Cerebellar cortex (tissue), 1 donor: ENCODE results near the gene BICDL2.
A peak's percentile ranks its signal among the peaks of the same experiment; 100 is the strongest.

Source experiments
- DNase-seq: peaks from one replicate; pipeline ENCODE4 v3.0.0-alpha.2; 2015; ENCODE audit warnings: low spot score

BICDL2 gene

DNA sequence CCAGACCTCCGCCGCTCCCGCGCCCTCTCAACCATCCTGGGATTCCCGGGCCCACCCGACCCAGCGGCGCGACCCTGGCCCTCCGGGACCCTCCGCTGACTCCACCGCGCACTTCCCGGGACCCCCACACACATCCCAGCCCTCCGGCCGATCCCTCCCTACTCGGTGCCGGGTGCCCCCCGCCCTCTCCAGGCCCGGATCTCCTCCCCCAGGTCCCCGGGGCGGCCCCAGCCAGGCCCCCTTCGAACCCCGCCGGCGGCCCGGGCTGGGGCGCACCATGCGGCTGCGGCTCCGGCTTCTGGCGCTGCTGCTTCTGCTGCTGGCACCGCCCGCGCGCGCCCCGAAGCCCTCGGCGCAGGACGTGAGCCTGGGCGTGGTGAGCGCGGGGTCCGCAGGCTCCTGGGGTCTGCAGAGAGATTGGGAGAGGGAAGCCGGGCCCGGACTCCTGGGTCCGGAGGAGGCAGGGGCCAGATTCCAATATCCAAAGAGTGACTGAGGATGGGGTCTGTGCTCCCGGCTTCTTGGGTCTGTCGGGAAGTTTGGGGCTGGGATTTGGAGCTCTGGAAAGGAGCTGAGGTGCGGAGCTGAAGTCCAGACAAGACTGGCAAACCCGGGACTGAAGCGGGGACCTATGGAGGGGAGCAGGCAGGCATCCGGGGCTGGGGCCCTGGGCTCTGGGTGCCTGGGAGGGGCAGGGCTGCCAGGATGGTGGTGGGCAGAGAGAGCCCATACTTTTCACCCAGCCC is 10.1 kb upstream of the BICDL2 start:
- DNase-seq, result no peak

DNA sequence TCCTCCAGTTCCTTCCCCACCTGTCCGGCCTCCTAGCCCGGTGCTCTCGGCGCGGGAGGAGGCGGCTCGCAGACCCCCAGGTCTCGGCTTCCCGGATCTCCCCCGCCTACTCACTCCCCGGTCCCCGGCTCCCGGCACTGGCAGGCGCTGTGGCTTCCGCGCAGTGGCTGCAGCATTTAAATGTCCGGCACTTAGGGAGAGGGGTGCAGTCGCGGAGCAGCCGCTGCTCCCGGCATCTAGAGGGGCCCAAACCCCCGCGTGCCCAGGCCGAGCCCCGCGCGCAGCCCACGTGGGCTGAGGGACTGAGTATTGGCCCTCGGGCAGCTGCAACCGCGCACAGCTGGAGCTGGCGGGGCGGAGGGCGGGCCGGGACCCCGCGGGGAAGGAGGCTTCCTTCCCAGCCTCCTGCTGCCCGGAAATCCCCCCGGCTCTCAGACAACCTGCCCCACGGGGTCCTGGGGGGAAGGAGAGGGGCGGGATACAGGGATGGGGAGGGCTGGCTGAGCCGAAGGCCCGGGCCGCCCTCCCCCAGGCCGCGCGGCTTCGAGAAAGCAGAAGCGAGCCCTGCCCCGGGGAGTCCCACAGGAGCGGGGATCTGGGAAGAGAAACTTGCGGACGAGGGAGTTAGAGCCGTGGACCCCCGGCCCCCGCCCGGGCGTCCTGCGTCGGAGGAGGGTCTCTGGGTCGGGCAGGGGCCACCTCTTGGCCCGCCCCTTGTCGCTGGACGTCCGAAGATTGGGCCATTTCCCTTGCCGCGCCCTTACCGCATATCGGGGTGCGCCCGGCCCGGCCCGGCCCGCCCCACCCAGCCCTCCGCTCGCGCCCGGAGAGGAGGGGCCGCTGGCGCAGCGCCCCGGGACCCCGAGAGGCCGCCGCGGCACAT is 9.3 kb upstream of the BICDL2 start, which contains the start of gene MMP25:
Gene MMP25 (plus strand): TSS at position 804 of the 883 bp plus-strand sequence. CDS start 357 bp downstream, outside the sequence.
- DNase-seq, result no peak

DNA sequence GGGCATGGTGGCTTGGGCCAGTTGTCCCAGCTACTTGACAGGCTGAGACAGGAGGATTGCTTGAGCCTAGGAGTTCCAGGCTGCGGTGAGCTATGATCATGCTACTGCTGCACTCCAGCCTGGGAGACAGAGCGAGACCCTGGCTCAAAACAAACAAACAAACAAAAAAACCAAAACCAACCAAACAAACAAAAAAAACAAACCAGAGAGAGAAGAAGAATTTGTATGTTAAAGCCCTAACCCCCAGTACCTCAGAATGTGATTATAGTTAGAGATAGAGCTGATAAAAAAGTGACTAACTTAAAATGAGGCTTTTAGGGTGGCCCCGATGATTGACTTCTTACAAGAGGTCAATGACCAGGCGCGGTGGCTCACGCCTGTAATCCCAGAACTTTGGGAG is 8.0 kb upstream of the BICDL2 start:
- no peak for DNase-seq

DNA sequence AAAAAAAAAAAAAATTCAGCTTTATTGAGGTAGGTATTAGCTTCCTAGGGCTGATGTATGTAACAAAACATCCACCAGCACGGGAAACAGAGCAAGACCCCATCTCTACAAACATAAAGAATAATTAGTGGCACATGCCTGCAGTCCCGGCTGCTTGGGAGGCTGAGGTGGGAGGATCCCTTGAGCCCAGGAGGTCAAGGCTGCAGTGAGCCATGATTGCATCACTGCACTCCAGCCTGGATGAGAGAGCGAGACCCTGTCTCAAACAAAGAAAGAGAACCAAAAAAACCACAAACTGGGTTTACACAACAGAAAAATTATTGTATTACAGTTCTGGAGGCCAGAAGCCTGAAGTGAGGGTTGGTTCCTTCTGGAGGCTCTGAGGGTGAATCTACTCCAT is 5.6 kb upstream of the BICDL2 start:
- DNase-seq, result no peak

DNA sequence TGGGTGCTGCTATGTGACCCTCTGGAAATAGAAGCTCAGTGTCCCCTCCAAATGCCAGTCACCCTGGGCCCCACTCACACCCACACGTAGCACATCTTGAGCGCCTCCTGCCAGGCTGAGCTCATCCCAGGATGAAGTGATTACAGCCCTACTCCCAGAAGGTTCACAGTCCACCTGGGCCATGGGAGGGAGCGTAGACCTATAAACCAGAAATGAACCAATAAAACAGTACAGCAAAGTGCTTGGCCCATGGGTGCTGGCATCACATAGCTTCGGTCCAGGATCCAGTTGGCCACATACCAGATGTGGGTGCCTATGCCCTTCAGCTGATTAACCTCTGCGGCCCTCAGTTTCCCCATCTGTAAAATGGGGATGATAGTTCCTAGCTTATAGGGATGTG is 2.2 kb upstream of the BICDL2 start:
- DNase-seq, result no peak

DNA sequence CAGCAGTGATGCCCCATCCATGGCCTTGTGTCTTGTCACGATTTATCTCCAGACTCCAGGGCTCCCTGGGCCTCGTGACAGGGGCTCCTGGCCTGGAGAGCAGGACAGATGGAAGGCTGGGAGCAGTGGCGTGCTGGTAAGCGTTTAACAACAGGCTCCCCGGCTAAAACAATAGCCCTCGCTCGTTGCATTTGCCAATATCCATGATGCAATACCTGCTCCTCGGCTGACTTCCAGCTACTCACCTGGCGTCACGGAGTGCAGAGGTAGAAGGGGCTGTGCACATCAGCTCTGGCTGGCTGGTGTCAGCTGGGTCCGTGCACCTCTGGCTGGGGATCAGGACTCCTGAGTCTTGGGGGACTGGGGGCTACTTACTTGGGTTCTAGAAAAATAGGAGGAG is 1.5 kb upstream of the BICDL2 start:
- DNase-seq, result no peak

DNA sequence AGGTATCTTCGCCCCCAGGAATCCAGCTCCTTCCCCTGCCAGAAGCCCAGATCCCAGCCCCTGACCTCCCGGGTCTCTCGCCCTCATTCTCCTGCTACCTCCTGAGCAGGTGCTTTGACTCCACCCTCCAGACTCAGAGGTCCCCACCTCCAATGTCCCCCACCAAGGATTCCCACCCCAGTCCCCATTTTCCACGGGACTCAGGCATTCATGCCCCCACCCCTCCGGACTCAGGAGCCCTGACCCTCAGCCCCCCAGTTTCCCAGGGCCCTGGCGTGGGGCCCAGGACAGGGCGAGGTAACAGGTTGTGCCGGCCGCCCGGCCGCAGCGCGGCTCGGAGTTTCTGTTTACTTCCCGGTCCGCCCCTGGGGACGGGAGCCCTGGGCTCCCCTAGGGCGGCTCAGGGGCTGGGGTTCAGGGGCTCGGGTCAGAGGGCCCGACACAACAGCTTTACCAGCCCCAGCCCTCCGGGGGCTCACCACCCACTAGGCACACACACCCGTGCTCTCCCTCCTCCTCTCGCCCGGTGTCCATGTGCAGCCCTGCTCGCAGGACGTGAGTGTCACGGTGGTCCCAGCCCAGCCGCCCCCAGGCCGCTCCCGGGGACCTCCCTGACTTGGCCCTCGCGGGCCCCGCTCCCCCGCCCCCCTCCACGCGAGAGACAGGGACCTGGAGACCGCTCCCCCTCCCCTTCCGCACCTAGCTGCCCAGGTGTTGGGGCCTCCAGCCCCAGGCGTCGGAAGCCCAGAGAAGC is 595 bp downstream of the BICDL2 start:
- no peak for DNase-seq

DNA sequence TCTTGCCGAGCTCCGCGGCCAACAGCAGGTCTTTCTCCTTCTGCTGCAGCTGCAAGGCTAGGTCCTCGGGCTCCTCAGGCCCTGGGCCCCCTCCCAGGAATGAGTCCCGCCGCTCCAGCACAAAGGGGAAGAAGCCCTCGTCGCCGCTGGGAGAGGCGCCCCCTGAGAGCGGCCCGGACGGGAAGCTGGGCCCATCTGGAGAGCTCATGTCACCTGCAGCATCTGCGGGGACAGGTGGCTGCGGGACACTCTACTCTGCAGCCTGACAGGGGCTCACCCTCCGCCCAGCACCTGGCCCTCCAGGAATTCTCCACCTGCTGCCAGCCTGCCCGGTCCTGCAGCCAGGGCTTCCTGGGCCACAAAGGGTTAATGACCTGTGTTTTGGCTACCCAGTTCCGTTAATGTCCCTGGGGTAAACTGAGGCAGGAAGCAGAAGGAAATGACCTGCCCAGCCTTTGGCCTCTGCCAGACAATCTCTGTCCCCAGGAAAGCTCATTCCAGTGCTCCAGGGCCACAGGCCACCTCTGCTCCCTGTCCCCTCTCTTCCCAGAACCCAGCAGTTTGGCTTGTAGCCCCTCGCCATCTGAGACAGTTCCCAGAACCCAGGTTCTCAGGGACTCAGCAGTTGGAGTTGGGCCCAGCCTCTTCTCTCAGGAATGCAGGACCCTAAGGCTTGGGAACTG is 1.3 kb downstream of the BICDL2 start:
- no peak for DNase-seq

DNA sequence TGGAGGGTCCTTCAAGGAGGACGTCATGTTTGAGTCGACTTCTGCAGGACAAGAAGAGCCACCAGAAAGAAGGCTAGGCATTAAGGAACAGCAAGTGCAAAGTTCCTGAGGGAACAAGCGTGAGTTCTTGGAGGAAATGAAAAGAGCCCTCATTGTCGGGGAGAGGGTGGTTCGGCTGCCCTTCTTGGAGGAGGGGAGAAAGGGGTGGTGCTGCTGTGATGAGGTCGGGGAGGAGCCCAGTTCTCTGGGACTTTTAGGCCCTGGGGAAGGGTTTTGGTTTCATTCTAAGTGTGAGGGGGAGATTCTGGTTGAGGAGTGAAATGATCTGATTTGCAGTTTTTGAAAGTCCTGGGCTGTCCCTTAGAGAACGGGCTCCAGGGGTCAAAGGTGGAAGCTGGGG is 4.1 kb downstream of the BICDL2 start:
- DNase-seq, result no peak

DNA sequence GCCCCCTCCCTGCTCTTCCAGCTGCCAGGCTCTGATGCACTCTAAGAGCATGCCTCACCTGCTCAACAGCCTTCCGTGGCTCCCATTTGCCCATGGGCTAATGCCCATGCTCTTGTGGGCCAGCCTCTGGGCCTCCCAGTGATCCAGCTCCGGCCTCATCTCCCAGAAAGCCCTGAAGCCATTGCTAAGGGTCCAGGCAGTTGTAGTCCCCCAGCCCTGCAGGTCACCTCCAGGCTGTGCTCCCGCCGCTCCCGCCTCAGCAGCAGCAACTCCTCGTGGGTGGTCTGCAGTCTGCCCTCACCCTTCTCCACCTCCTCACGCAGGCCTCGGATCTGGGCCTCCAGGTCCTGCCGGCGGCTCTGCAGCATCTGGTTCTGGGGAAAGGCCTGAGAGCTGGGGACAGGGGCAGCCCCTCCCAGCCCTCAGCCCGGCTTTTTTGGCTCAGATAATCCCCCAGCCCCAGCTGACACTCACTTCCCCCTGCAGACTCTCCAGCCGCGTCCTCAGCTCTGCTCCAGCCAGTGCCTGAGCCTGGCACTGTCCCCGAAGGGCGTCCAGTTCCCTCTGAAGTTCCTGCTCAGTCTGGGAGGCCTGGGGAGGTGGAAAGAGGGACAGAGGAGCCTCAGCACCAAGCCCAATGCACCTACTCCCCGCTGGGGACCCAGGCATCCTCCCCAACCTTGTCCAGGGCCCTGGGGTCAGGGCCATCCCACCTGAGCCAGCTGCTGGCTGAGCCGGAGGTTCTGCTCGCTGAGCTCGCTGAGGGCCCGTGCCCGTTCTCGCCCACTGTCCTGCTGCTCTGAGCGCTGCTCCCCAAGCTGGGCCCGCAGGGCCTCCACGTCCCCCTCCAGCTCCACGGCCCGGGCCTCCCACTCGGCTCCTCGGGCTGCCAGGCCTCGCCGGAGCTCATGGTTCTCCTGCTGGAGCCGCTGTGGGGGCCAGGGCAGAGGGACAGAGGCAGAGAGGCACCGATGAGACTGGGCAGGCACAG is 6.2 kb downstream of the BICDL2 start:
- no peak for DNase-seq

DNA sequence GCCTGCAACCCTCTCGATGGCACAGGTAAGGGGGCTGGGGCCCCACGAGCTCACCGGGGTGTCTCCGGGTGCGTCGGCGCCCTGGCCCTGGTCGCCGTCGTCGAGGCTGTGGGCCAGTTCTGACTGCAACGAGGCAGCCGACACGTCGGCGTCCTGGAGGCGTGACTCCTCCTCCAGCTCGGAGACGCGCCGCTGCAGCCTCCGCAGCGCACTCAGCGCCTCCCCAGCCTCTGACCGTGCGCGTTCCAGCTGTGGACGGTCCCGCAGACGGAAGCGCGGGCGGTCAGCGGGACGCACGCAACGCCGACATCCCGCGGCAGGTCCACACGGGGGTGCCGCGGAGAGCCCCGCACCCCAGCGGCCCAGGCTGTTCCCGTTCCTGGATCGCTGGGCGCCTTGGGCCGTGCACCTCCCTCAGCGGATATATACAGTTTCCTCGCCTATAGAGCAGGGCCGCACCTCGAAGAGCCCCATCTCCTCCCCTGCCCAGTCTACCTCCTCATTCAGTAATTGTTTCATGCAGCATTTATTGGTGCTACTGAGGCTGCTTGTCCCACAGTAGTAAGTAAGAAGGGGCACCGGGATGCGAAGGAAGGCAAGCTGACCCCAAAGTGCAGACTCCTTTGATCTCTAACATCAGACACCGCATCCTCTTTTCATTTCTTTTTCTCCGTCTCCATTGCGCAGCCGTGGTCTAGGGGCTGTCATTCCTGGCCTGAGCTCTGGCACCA is 7.1 kb downstream of the BICDL2 start:
- DNase-seq, result no peak

DNA sequence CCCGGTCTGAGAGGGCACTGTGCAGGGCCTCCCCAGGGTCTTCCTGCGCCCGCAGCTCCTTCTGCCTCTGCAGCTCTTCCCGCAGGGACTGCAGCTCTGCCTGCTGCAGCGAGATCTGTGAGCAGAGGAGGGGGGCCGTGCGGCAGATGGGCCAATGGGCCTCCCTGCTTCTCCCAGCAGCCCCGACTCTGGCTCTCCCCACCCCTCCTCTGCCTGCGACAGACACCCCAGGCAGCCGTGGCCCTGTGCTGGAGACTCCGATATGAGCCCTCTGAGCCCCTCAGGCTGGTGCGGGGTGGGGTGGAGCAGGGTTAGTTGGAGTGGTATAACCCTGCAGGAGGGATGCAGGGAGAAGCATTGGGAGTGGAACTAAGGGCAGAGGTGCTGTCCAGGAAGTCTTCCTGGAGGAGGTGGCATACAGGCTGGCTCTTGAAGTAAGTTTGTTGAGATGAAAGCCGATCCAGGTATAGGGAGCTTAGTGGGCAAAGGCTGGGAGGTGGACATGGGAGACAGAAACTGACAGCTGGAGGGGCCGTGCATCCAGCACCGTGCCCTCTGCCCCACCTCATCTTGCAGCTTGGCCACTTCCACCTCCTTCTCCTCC is 7.9 kb downstream of the BICDL2 start:
- no peak for DNase-seq

DNA sequence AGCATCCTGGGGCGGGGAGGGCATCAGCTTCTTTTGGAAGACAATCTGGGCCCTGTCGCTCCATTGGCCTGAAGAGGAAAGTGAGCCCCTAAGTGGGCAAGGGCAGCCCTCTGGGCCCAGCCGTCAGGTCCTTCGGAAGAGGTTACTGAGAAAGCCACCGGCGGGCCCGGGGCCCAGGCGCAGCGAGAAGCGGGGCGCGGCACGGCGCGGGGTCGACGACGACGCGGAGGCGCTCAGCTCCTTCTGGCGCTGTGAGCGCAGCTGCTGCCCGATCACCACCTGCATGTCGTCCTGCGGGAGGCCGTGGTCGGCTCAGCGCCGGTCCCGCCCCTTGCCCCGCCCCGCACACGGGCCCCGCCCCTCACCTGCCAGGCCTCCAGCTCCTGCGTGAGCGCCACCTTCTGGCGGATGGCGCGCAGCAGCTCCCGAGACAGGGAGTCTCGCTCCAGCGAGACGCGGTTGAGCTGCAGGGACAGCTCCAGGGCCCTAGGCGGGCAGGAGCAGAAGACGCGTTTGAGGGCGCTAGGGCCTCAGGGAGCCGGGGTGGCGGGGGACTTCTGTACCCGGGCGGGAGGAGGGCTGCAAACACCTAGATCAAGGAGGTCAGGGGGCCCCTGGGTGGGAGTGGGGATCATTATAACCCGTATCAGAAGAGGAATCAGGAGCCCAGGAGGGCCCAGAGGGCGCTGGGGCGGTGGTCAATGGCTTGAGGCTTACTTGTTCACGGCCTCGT is 8.6 kb downstream of the BICDL2 start:
- peak; percentile 89 for DNase-seq

DNA sequence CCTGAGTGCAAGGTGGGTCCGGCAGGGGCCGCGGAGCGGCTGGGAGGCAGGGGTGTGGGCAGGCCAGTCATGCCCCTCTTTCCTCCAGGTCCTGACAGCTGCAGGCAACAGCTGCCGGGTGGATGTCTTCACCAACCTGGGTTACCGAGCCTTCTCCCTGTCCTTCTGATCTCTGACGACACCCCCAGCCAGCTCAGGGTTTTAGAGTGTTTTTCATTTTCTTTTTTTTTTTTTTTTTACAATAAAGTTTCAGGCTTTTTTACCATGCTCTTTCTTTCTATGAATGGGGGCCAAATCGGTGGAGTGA is 9.3 kb downstream of the BICDL2 start:
- DNase-seq, result no peak

DNA sequence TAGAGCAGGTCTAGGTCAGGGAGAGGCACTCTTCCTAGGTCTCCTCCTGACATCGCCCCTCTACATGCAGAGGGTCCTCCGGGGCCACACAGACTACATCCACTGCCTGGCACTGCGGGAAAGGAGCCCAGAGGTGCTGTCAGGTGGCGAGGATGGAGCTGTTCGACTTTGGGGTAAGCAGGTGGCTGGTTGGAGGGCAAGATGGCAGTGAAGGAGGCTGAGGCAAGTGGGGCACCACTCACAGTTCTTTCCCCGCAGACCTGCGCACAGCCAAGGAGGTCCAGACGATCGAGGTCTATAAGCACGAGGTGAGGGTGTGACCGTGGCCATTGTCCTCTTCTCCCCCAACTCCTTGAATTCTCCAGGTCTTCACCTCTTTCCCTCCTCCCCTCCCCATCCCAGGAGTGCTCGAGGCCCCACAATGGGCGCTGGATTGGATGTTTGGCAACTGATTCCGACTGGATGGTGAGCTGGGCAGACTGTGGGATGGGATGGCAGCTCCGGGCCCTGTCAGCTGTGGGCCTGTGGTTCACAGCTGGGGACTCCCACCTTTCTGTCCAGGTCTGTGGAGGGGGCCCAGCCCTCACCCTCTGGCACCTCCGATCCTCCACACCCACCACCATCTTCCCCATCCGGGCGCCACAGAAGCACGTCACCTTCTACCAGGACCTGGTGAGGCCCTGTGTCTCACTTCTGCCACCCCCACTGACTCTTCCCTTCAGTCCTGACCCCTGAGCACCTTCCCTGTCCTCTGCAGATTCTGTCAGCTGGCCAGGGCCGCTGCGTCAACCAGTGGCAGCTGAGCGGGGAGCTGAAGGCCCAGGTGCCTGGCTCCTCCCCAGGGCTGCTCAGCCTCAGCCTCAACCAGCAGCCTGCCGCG is 9.9 kb downstream of the BICDL2 start:
- no peak for DNase-seq

DNA sequence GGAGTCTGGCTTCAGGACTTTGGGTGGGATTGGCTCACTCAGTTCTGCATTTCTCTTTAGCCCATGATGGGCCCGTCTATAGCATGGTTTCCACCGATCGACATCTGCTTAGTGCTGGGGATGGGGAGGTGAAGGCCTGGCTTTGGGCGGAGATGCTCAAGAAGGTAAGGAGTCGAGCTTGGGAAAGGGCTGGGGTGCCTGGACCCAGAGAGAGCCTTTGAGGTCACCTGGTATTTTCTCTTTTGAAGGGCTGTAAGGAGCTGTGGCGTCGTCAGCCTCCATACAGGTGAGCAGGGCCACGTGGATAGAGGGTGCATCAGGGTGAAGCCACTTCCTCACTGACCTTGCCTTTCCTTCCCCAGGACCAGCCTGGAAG is 10.8 kb downstream of the BICDL2 start:
- no peak for DNase-seq

DNA sequence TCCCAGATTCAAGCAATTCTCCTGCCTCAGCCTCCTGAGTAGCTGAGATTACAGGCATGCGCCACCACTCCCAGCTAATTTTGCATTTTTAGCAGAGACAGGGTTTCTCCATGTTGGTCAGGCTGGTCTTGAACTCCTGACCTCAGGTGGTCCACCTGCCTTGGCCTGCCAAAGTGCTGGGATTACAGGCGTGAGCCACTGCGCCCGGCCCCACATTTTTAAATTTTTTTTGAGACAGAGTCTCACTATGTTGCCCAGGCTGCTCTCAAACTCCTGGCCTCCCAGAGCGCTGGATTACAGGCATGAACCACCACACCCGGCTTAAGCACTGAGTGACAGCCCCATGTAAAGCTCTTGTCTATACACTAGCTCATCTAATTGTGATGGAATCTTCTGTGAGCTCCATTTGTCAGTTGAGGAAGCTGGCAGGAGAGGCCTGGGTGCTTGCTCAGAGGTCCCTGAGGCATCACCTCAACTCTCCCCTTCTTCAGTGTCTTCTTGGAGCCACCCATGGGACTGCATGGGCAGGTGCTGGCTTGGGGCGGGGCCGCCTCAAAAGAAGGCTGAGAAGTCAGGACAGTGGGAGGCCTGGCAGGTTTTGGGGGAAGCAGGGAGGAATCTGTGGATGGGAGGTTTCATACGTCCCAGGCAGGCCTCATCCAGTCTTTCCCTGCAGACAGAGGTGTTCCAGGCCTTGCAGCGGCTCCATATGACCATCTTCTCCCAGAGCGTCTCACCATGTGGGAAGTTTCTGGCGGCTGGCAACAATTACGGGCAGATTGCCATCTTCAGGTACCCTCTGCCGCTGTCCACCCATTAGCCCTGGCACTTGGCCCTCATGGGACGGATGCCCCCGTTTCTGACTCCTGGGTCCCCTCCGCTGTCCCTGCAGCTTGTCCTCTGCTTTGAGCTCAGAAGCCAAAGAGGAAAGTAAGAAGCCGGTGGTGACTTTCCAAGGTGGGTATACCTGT is 11.4 kb downstream of the BICDL2 start:
- no peak for DNase-seq
